Renal pelvis (tissue), 12 donors: ENCODE data around the gene TYW5. TPM values are rescaled to one million over a fixed set of nuclear protein-coding genes. Genes with fewer than 3 reads are reported as not detected.
A peak's percentile ranks its signal among the peaks of the same experiment; 100 is the strongest.

ENCODE experiments used
- DNase-seq: peaks from one replicate; pipeline ENCODE4 v3.0.0-alpha.2; 2013
- long read RNA-seq, 16 experiments: transcript quantifications; one replicate each; lab custom pipeline, GENCODE V29; 2026
- polyA plus RNA-seq, 3 donors: library from polyadenylated mRNA; unstranded; fragments of 120-200 nt; gene quantifications; one replicate each; pipeline ENCODE4 v1.2.1, GENCODE V29; 2013; ENCODE audit not compliant: insufficient read length in 3 of 3

The TYW5 gene
- polyA plus RNA-seq, result 10 to 100 TPM; 11.3 to 18.7 (median 17.9) TPM
- long read RNA-seq, donor 1, full-length matches to known transcripts, result 3 of 3 reads
- long read RNA-seq, donor 1, partial matches to known transcripts, result 0 of 3 reads
- long read RNA-seq, donor 1, other reads (novel, unspliced or antisense), result 0 of 3 reads
- long read RNA-seq, donor 2, full-length matches to known transcripts, result 2 of 8 reads
- long read RNA-seq, donor 2, partial matches to known transcripts, result 6 of 8 reads
- long read RNA-seq, donor 2, other reads (novel, unspliced or antisense), result 0 of 8 reads
- long read RNA-seq, donor 3, full-length matches to known transcripts, result 4 of 4 reads
- long read RNA-seq, donor 3, partial matches to known transcripts, result 0 of 4 reads
- long read RNA-seq, donor 3, other reads (novel, unspliced or antisense), result 0 of 4 reads
- long read RNA-seq, donor 4, full-length matches to known transcripts, result 3 of 11 reads
- long read RNA-seq, donor 4, partial matches to known transcripts, result 8 of 11 reads
- long read RNA-seq, donor 4, other reads (novel, unspliced or antisense), result 0 of 11 reads
- long read RNA-seq, donor 5, full-length matches to known transcripts, result 1 of 40 reads
- long read RNA-seq, donor 5, partial matches to known transcripts, result 39 of 40 reads
- long read RNA-seq, donor 5, other reads (novel, unspliced or antisense), result 0 of 40 reads
- long read RNA-seq, donor 6, partial matches to known transcripts, result 59 of 60 reads
- long read RNA-seq, donor 6, other reads (novel, unspliced or antisense), result 0 of 60 reads
- long read RNA-seq, donor 7, full-length matches to known transcripts, result 2 of 76 reads
- long read RNA-seq, donor 7, partial matches to known transcripts, result 48 of 76 reads
- long read RNA-seq, donor 7, other reads (novel, unspliced or antisense), result 26 of 76 reads
- long read RNA-seq, donor 8, full-length matches to known transcripts, result 2 of 2 reads
- long read RNA-seq, donor 8, partial matches to known transcripts, result 0 of 2 reads
- long read RNA-seq, donor 8, other reads (novel, unspliced or antisense), result 0 of 2 reads
- long read RNA-seq, donor 9, full-length matches to known transcripts, result 3 of 64 reads
- long read RNA-seq, donor 9, partial matches to known transcripts, result 13 of 64 reads
- long read RNA-seq, donor 9, other reads (novel, unspliced or antisense), result 48 of 64 reads
- long read RNA-seq, donor 10, full-length matches to known transcripts, result 6 of 6 reads
- long read RNA-seq, donor 10, partial matches to known transcripts, result 0 of 6 reads
- long read RNA-seq, donor 10, other reads (novel, unspliced or antisense), result 0 of 6 reads
- long read RNA-seq, donor 11, full-length matches to known transcripts, result 3 of 3 reads
- long read RNA-seq, donor 11, partial matches to known transcripts, result 0 of 3 reads
- long read RNA-seq, donor 11, other reads (novel, unspliced or antisense), result 0 of 3 reads
- long read RNA-seq, donor 12, full-length matches to known transcripts, result 4 of 11 reads
- long read RNA-seq, donor 12, partial matches to known transcripts, result 7 of 11 reads
- long read RNA-seq, donor 12, other reads (novel, unspliced or antisense), result 0 of 11 reads
- long read RNA-seq, donor 13, result 0 reads
- long read RNA-seq, donor 14, result 0 reads
- long read RNA-seq, donor 15, full-length matches to known transcripts, result 1 of 1 reads
- long read RNA-seq, donor 15, partial matches to known transcripts, result 0 of 1 reads
- long read RNA-seq, donor 15, other reads (novel, unspliced or antisense), result 0 of 1 reads
- long read RNA-seq, donor 16, full-length matches to known transcripts, result 4 of 13 reads
- long read RNA-seq, donor 16, partial matches to known transcripts, result 9 of 13 reads
- long read RNA-seq, donor 16, other reads (novel, unspliced or antisense), result 0 of 13 reads

- DNase-seq, result peak; percentile 87
These were observed at the start of gene TYW5, which contains the start of gene MAIP1 for GRCh38 chr2:199955339-199956061. TSS of gene TYW5 (minus strand) at chr2:199955491. CDS start at chr2:199955470, 21 bp downstream. TSS of gene MAIP1 (plus strand) at chr2:199955582. CDS start at chr2:199955799, 217 bp downstream.

GRCh38 chr2:200003444-200003843 lies 48.2 kb upstream of the TYW5 start:
- no peak for DNase-seq

GRCh38 chr2:200000444-200001163 lies 45.3 kb upstream of the TYW5 start:
- DNase-seq, result no peak

GRCh38 chr2:199999166-199999565 lies 43.9 kb upstream of the TYW5 start:
- no peak for DNase-seq

- DNase-seq, result no peak
These were observed 42.0 kb upstream of the TYW5 start for GRCh38 chr2:199997296-199997695.

GRCh38 chr2:199994896-199995295 lies 39.6 kb upstream of the TYW5 start:
- no peak for DNase-seq

- no peak for DNase-seq
These were observed 39.1 kb upstream of the TYW5 start for GRCh38 chr2:199994371-199994770.

- no peak for DNase-seq
These were observed 37.0 kb upstream of the TYW5 start for GRCh38 chr2:199992296-199992695.

- DNase-seq, result no peak
These were observed 36.4 kb upstream of the TYW5 start for GRCh38 chr2:199991691-199992090.

GRCh38 chr2:199989822-199990221 lies 34.5 kb upstream of the TYW5 start:
- DNase-seq, result no peak

GRCh38 chr2:199988151-199988550 lies 32.9 kb upstream of the TYW5 start:
- no peak for DNase-seq

- DNase-seq, result no peak
These were observed 32.3 kb upstream of the TYW5 start for GRCh38 chr2:199987586-199987985.

GRCh38 chr2:199985625-199986207 lies 30.4 kb upstream of the TYW5 start:
- DNase-seq, result peak; percentile 48

GRCh38 chr2:199984755-199985154 lies 29.5 kb upstream of the TYW5 start:
- peak; percentile 62 for DNase-seq

- DNase-seq, result no peak
These were observed 28.9 kb upstream of the TYW5 start for GRCh38 chr2:199984159-199984558.

GRCh38 chr2:199983534-199983933 lies 28.2 kb upstream of the TYW5 start:
- DNase-seq, result no peak

GRCh38 chr2:199982126-199982843 lies 27.0 kb upstream of the TYW5 start:
- no peak for DNase-seq
